HCEC 1CT (cell line): ENCODE measurements around the gene KLRD1.
"Not testable (repeated sequence)": the region's sequence is repeated elsewhere in the genome, so short reads cannot be mapped to it uniquely, and the experiment has no call there.

Experiments
- DNase-seq: peaks from one replicate; pipeline ENCODE4 v3.0.0-alpha.2; 2017

KLRD1 gene, protein sequence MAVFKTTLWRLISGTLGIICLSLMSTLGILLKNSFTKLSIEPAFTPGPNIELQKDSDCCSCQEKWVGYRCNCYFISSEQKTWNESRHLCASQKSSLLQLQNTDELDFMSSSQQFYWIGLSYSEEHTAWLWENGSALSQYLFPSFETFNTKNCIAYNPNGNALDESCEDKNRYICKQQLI

DNA sequence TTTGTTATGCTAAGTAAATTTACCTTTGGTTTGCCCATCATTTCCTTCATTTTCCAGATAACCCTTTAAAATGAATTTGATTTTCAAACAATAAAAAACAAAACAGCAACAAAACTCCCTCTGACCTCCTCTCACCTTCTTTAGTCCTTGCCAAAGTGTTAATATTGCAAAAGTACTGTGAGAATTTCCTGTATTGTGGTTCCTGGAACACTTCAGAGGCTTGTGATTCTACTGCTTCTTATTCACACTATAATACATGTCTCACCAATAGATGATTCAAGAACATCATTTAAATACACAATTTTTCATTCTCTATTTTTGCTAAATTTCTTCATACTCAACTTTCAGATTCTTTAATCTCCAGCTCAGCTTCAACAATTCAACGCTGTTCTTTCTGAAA is at the start of gene KLRD1:
KLRD1 (plus strand) TSS at position 241 of the 400 bp plus-strand sequence. CDS start 208 bp downstream, outside the sequence.
- no peak for DNase-seq

DNA sequence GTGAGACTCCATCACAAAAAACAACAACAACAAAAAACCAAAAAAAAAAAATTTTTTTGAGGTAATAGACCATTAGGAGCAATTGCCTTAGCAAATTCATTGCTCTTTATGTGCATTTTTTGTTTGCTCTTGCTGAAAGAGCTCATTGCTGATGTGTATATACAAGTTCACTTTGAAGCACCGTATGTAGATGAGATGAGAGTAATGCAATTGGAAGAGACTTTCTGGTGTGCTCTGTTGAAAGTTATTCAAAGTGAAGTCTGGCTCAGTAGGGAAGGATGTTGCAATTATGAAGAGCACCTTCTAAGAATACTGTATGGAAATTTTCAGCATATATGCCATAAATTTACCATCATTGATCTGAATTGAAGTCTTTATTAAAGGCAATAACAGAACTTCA is 46.7 kb upstream of the KLRD1 start:
- no peak for DNase-seq

DNA sequence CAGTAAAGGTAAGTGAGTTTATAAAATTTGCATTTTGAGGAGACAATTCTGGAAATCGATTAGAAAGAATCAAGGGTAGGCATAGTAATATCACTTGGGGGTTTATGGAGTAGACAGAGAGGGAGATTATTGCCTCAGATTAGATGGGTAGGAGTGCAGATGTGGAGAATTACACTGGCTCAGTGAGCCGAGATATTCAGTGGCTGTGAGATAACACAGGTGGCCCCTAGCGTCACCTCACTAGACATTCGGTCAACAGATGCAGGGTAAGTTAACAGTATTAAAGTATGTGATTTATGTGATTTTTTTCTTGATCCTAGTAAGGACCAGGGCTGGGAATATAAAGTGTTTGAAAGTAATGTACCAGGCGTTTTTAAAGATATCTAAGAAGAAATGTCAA is 39.6 kb upstream of the KLRD1 start:
- no peak for DNase-seq

DNA sequence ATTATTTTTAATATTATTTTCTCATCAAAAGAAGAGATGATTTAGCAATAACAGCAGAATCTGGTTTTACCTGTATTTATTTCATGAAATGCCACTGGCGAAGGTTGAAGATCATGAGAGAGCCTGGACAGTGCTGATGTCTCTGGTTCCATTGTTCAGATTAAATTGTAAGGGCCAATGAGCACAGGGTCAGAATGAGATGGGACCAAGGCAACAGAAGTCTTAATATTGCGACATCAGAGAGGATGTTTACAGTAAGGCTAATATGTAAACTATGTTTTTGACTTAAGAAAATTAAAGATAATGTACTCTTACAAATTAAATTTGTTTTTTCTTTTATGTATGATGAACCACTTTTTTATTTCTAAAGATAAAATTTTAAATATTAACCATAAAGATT is 35.2 kb upstream of the KLRD1 start:
- DNase-seq = no peak

DNA sequence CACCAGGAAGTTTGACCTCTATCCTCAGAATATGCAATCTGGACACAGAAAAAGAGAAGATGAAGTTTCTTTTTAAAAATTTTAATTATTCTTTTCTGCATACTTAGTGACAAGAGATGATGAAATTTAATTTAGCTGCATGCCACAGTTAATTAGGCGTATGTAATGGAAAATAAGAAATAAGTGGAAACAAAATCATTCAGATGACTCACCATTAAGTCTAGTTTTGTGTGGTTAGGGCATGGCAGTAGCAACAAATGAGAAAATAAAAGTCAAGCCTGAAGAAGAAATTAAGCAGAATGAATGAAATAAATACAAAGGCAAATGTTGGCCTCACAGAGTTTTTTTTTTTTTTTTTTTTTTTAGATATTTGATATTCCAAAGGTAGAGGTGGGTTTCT is 30.9 kb upstream of the KLRD1 start:
- DNase-seq = no peak

DNA sequence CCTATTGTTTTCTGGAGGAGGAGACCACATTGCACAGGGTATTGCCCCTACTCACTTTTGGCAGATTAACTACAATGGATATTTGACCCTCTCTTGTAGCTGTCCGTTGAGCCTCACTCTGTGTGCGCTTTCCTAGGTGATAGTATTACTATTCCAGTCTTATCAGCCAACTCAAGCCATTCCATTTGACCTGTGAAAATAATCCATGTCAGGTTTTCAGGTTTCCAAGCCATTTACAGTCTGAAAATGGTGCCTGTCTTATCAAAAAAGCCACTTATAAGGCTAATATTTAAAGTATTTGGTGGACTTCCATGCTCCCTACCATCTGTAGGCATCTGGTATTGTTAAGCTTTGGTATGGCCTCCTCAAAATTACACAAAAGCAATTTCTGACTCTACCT is 29.6 kb upstream of the KLRD1 start:
- no peak for DNase-seq

DNA sequence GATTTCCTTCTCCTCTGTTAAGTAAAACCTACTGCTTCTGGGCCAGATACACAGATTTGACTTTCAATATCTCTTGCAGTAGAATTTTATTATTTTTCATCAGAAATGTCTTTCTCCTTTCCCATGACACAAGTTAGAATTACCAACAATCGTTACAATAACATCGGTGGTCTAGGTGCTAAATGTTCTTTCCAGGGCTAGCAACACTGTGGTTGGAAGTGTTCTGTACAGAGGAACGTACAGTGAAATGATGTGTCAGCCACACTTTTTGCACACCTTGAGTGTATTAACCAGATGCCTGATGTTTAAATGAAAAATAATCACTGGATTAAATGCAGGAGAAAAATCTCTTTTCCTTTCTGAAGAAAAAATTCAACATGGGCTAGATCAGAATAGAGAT is 27.7 kb upstream of the KLRD1 start:
- no peak for DNase-seq

DNA sequence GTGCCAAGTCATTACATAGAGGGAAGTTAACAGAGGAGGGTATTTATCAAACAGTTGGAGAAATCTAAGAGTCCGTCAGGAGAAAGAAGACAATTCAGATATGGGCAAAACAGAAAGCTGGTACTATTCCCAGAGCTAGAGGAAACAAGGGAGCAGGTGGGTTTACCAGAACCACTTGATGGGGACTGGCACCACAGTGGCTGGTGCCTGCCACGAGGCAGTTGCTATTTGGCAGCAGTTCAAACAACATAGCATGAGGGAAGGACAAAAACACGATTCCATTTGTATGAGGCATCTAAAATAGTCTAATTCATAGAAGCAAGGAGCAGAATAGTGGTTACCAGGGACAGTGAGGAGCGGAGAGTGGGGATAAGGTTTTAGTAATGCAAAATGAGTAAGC is 24.6 kb upstream of the KLRD1 start:
- no peak for DNase-seq

DNA sequence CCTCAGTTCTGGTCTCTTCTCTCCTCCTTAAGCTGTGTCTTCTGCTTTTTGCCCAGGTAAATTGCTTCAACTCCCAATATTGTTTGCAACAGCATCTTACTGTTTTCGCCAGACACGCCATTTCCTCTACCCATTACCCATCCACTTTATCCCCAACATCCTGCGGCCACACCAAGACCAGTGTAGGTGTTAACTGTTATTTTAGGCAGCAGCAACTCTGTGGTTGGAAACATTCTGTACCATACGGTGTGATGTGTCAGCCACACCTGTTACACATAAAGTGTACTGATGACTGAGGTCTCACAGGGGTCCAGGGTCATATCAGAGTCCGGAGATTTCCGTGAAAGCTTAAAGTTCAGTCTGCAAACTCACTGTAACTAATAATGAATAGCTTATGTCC is 21.8 kb upstream of the KLRD1 start:
- no peak for DNase-seq

DNA sequence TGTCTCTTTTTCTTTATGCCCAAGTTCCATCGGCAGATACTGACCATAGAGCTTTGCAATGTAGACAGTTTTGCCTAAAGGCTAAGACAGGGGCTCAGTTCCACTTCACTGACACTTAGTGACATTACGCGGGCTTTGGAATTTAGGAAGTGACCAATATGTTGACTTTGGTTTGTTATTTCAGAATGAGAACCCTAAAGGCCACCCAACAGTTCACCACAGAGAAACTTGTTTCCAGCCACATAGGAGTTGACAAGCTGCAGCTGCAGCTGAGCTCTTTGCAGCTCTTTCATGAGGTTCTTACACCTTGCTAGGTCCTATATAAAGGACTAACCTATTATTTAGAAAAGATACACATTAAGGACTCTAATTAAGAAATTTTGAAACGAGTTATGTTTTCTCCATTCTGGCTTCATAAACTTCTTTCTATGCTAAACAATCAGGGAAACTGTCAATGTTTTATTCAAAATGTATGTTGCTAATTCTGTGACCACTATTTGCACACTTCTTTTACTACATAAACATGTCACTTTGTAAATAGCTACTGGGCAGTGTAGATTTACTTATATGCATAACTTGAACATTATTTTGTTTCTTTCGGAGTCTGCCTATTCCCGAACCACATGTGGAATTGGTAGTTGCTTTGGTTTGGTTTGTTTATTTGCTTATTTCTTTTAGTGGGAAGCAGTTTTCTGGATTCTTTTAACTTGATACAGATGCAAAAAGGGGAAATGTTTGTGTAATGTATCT is 18.5 kb upstream of the KLRD1 start:
- DNase-seq = no peak

DNA sequence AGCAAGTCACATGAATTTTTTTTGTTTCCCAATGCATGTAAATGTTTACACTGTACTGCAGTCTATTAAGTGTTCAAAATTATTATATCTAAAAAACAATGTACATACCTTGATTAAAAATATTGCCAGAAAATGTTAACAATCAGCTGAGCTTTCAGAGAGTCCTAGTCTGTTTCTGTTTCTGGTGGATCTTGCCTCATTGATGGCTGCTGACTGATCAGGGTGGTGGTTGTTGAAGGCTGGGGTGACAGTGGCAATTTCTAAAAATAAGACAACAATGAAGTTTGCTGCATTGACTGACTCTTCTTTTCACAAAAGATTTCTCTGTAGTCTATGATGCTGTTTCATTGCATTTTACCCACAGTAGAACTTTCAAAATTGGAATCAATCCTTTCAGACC is 16.6 kb upstream of the KLRD1 start:
- no peak for DNase-seq

DNA sequence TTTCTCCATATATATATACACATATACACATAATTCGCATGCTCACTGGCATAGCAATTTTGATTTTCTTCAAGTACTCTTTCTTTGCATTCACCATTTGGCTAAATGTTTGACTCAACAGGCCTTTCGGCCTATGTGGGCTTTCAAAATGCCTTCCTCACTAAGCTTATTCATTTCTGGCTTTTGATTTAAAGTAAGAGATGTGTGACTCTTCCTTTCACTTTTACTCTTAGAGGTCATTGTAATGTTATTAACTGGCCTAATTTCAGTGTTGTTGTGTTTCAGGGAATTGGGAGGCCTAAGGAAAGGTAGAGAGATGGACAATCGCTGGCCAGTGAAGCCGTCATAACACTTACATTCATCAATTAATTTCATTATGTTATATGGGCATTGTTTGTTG is 14.5 kb upstream of the KLRD1 start:
- DNase-seq = no peak

DNA sequence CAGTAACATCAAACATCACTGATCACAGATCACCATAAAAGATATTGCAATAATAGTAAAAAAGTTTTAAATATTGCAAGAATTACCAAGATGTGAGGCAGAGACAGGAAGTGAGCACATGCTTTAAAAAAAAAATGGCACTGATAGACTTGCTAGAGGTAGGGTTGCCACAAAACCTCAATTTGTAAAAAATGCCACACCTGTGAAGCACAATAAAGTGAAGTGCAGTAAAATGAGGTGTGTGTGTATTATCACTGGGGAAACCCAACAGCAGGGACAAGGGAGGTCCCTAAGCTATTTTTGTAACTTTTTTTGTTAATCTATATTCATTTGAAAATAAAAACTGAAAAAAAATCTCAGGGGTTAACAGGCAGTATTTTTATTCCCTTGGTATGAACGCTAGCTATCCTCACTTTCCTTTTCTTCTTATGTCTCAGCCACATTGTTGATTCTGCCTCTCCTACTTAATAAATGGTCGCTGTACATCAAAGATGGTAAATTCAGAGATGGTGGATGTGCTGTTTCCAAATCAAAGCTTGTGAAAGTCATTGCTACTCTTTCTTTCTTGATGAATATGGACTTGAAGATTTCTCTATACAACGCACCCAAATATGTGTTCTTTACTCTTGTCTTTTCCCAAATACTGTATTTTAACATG is 14.0 kb upstream of the KLRD1 start:
- no peak for DNase-seq

DNA sequence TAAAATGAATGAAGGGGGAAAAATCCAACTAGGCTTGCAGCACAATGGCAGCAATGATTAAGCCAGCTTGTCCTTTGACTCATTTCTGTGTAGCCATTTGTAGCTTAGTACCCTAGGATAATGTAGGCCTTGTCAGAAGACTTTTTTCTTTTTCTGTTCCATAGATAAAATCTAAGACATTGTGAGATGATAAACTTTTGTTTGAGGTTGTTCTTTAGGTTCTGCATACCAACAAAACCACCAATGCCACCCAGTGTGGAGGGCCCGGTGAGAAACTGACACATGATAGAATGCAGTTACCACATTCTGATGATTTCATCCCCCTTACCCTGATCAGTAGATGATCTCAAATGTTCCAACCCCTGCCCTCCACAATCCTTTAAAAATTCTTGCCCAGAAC is 6.6 kb upstream of the KLRD1 start:
- DNase-seq = no peak

DNA sequence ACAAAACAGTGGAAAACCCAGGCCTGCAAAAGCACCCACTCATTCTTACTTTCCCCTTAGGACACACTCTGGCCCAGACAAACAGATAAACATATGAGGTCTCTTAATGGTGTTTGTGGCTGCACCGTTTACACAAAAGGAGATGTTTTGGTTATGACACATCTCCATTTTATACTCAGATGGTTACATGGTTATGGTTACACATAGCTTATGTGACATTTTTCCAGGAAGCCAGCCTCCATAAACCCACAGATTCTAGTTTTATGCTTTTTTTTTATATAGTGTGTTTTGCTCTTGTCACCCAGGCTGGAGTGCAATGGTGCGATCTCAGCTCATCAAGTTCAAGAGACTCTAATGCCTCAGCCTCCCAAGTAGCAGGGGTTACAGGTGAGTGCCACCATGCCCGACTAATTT is 3.5 kb upstream of the KLRD1 start:
- peak; percentile 89 for DNase-seq

DNA sequence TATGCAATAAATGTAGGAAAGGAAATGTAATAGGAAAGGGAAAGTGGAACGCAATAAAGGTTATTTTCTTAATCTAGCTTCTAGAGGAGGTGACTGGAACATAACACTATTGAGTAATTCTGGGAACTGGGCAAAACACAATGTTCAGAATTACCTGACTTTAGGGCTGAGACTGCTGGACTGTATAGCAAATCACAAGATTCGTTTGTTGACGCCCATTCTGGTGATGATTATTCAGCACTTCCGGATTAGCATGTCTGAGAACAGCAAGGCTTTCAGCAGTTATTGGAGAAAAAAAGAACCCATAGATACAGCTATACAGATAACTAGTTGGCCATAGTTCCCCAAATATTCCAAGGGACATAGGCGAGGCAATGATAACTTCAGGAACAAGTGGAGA is 2.3 kb upstream of the KLRD1 start:
- DNase-seq = no peak

DNA sequence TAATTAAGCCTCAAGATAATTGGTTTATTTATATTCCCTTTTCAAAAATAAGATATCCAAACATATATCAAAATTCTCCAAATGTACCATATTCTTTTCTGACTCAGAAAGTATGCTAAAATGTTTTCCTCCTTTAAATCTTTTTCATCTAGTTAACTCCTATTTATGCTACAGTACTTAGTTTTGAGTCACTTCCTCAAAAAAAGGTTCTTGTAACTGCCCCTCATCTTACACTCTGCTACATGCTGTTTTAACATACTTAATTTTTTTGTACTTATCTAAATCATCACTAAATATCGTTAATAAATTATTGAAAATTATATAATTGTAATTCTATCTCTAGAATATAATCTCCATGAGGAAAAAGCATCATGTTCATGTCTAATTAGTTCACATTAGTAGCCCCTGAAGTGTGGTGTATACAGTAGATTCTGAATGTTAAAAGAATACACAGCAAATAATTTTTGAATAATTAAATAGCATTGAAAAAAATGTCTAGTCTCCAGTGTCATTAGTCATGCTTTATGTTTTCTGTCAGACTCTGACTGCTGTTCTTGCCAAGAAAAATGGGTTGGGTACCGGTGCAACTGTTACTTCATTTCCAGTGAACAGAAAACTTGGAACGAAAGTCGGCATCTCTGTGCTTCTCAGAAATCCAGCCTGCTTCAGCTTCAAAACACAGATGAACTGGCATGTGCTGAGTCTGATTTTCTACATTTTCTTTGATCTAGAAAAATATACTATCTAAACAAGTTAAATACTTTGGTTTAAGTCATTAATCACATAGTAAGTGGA is 3.5 kb downstream of the KLRD1 start:
- no peak for DNase-seq

DNA sequence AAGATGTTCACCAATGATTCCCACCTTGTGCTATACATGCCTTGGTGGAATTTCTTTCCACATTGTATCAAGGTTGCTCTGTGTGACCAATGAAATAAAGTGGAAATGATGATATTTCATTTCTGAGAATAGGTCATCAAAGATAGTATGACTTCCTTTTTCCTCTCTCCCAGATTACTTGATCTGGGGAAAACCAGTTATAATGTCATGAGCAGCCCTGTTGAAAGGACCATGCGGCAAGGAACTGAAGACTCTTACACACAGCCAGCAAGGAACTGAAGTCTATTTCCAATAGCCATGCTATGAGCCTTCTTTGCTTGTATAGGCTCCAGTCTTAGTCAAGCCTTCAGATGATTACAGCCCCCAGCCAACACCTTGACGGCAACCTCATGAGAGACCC is 11.7 kb downstream of the KLRD1 start:
- no peak for DNase-seq

DNA sequence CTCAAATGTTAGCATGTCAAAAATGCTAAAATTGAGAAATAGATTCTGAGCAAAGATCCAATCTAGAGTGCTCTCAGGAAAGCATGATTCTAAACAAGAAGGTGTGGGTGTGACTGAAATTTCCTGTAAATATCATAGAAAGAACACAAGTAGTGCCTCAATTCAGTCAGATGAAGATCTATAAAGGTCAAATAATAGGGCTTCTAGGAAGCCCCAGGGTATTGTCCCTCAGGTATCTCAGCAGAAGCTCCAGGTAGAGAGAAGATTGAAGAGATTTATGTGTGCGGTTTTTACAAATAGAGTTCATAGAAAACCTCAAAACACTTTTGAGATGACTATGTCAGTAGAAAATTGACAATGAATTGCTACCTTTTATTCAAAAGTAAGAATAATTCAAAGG is 13.0 kb downstream of the KLRD1 start:
- DNase-seq = no peak

DNA sequence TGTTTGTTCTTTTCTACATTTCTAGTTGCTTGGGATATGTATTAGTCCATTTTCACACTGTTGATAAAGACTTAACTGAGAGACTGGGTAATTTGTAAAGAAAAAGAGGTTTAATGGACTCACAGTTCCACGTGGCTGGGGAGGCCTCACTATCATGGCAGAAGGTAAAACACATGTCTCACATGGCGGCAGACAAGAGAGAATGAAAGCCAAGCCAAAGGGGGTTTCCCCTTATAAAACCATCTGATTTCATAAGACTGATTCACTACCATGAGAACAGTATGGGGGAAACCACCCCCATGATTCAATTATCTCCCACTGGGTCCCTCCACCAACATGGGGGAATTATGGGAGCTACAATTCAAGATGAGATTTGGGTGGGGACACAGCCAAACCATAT is 21.0 kb downstream of the KLRD1 start:
- not testable (repeated sequence) for DNase-seq

DNA sequence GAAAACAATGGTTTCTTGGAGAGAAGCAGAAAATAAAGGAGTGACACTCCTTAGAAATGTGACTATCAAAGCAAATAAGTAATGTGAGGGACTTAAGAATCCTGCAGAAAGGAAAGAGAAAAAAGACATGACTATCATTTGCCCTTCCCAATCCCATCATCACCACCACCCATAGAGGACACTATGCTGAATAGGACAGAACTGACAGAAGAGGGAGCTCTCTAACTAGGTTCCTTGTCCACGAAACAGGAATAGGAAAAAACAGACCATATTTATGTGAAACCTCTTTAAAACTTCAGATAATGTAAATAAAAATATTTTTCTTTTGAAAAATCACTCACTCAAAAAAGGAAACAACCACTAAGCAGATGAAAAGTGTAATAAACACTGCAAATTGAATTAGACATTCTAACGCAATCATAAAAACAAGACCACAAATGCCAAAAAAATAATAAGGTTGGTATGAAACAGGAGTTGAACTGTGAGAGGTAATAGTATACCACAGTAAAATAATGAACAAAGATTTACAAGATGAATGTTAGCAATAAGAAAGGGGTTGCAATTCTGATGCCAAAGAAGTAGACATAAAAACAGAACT is 24.1 kb downstream of the KLRD1 start:
- DNase-seq = peak; percentile 64

DNA sequence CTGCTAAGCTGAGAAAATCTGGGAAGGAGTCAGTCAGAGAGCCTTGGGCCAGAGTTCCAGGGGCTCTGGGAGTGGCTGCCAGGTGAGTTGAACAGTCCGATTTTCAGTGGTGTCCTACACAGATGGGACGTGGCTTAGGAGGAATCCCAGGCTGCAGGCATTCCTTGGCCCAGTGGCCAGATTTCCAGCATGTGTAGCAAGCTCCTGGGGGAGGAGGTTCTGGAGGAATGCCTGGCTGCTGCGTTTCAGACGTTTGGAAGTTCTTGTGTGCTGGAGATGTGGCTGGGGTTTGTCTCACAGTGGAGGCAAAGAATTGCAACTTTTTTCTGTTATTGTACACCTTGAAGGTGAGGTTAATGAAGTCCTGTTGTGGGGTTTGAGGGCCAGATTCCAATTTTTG is 28.5 kb downstream of the KLRD1 start:
- DNase-seq = not testable (repeated sequence)

DNA sequence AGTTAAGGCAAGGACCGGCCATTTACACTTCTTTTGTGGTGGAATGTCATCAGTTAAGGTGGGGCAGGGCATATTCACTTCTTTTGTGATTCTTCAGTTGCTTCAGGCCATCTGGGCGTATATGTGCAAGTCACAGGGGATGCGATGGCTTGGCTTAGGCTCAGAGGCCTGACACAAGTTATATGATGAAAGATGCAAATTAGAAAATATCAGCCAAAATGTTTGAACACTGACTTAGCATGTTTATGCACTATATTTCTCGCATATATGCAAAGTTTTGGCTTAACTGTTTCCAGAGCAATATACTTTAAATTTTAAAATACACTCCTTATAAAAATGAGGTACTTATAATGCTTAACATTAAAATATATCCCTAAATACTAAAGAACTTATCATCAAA is 30.8 kb downstream of the KLRD1 start:
- DNase-seq = not testable (repeated sequence)
